Suprapubic skin (tissue), 4 donors: ENCODE measurements around the gene NTM. TPM values are rescaled to one million over a fixed set of nuclear protein-coding genes. Genes with fewer than 3 reads are reported as not detected.

Experiments used
- DNase-seq, 2 donors: peaks; one replicate each; pipeline ENCODE4 v3.0.0-alpha.2; 2019; ENCODE audit warnings: low spot score in 2 of 2
- H3K27ac ChIP-seq: fragments of 200-600 bp; sonication (generic); one replicate; pipeline ENCODE4 v1.5.1; 2019
- H3K27me3 ChIP-seq: fragments of 200-600 bp; sonication (generic); one replicate; pipeline ENCODE4 v1.5.1; 2019
- H3K36me3 ChIP-seq: fragments of 200-600 bp; sonication (generic); one replicate; pipeline ENCODE4 v1.5.1; 2019
- H3K4me1 ChIP-seq: fragments of 200-600 bp; sonication (generic); one replicate; pipeline ENCODE4 v1.5.1; 2019
- H3K4me3 ChIP-seq: fragments of 200-600 bp; sonication (generic); one replicate; pipeline ENCODE4 v1.5.1; 2019; ENCODE audit warnings: mild to moderate bottlenecking
- H3K9me3 ChIP-seq: fragments of 200-600 bp; sonication (generic); one replicate; pipeline ENCODE4 v1.5.1; 2019
- CTCF ChIP-seq, 2 donors: fragments of 200-600 bp in 1 of 2; fragments of 450-650 bp in 1 of 2; sonication (generic) in 1 of 2; IDR thresholded peaks; one replicate each; pipeline ENCODE4 v1.5.1; 2016 to 2019; ENCODE audit warnings: antibody characterized with exemption in 2 of 2, mild to moderate bottlenecking in 1 of 2, moderate library complexity in 1 of 2
- EP300 ChIP-seq: sonication (generic); formaldehyde crosslinking; IDR thresholded peaks from one replicate; pipeline ENCODE4 v1.6.1; 2017; ENCODE audit warnings: antibody characterized with exemption
- POLR2A ChIP-seq, 2 donors: fragments of 450-650 bp; IDR thresholded peaks; one replicate each; pipeline ENCODE4 v1.6.1; 2017; ENCODE audit warnings: antibody characterized with exemption in 2 of 2, mild to moderate bottlenecking in 2 of 2, moderate library complexity in 2 of 2
- POLR2AphosphoS5 ChIP-seq, 3 donors: sonication (generic); formaldehyde crosslinking; IDR thresholded peaks; one replicate each; pipeline ENCODE4 v1.6.1; 2017; ENCODE audit warnings: antibody characterized with exemption in 3 of 3
- WGBS: methylation state at CpG from one replicate; pipeline ENCODE4 v1.1.5; 2018; 5-methylcytosine and 5-hydroxymethylcytosine counted together
- total RNA-seq, 4 donors: library from RNA; depleted of rRNA; stranded (reverse); fragments of >200 nt; gene quantifications; one replicate each; pipeline ENCODE4 v1.1.0, GENCODE V29; 2016

Gene NTM
- total RNA-seq, 4 donors from 2014 or later: 0.19 to 19.1 (median 2.1) TPM

- H3K4me1 ChIP-seq: no peaks in the 10 kb centered on the region
- TF ChIP-seq POLR2AphosphoS5 (IDR thresholded peaks at IDR 0.05) (no peak), EP300 (no peak), CTCF (IDR thresholded peaks at IDR 0.05) (no peak), POLR2A (IDR thresholded peaks at IDR 0.05) (no peak)
- no peaks in the 10 kb centered on the region for H3K9me3 ChIP-seq
- H3K4me3 ChIP-seq: no peak overlapping the region
- H3K36me3 ChIP-seq: no peaks in the 10 kb centered on the region
- peaks cover 9% of the 10 kb centered on the region for H3K27me3 ChIP-seq
- no peak for DNase-seq
- H3K27ac ChIP-seq: no peak overlapping the region
- 93% methylated on average over 16 of the region's 17 CpGs for WGBS
These were observed 392.1 kb downstream of the NTM start for GRCh38 chr11:131762346-131763110.

- no peak overlapping the region for H3K4me3 ChIP-seq
- peaks cover 9% of the 10 kb centered on the region for H3K27me3 ChIP-seq
- H3K4me1 ChIP-seq: no peaks in the 10 kb centered on the region
- no peaks in the 10 kb centered on the region for H3K36me3 ChIP-seq
- no peaks in the 10 kb centered on the region for H3K9me3 ChIP-seq
- TF ChIP-seq POLR2A (IDR thresholded peaks at IDR 0.05) (no peak), CTCF (IDR thresholded peaks at IDR 0.05) (no peak), EP300 (no peak), POLR2AphosphoS5 (IDR thresholded peaks at IDR 0.05) (no peak)
- H3K27ac ChIP-seq: no peak overlapping the region
- DNase-seq: no peak
- 52% methylated on average over 4 of the region's 4 CpGs for WGBS
These were observed 392.9 kb downstream of the NTM start for GRCh38 chr11:131763193-131763890.

- TF ChIP-seq POLR2A (IDR thresholded peaks at IDR 0.05): no peak
- TF ChIP-seq CTCF (IDR thresholded peaks at IDR 0.05): no peak
- TF ChIP-seq EP300: no peak
- TF ChIP-seq POLR2AphosphoS5 (IDR thresholded peaks at IDR 0.05): no peak
- WGBS: 84% methylated on average over 5 of the region's 5 CpGs
These were observed 393.7 kb downstream of the NTM start for GRCh38 chr11:131764126-131764525.

GRCh38 chr11:131764649-131765048 is 394.2 kb downstream of the NTM start:
- no peak overlapping the region for H3K27ac ChIP-seq
- TF ChIP-seq CTCF (IDR thresholded peaks at IDR 0.05) (no peak), POLR2A (IDR thresholded peaks at IDR 0.05) (no peak), EP300 (no peak), POLR2AphosphoS5 (IDR thresholded peaks at IDR 0.05) (no peak)
- H3K9me3 ChIP-seq: no peaks in the 10 kb centered on the region
- no peaks in the 10 kb centered on the region for H3K36me3 ChIP-seq
- H3K27me3 ChIP-seq: peaks cover 9% of the 10 kb centered on the region
- no peaks in the 10 kb centered on the region for H3K4me1 ChIP-seq
- 41% methylated on average over 3 of the region's 3 CpGs for WGBS
- DNase-seq: no peak
- no peak overlapping the region for H3K4me3 ChIP-seq

More at GRCh38 chr11:131764126-131764525, 393.7 kb downstream of the NTM start:
- Histone ChIP-seq H3K4me1 (no peaks in the 10 kb centered on the region), H3K27me3 (peaks cover 9% of the 10 kb centered on the region), H3K27ac (no peak overlapping the region), H3K9me3 (no peaks in the 10 kb centered on the region), H3K4me3 (no peak overlapping the region), H3K36me3 (no peaks in the 10 kb centered on the region)
- no peak for DNase-seq

GRCh38 chr11:131766637-131767036 is 396.2 kb downstream of the NTM start:
- no peak overlapping the region for H3K27ac ChIP-seq
- no peak overlapping the region for H3K4me3 ChIP-seq
- H3K27me3 ChIP-seq: peaks cover 7% of the 10 kb centered on the region
- no peaks in the 10 kb centered on the region for H3K36me3 ChIP-seq
- no peaks in the 10 kb centered on the region for H3K4me1 ChIP-seq
- no peaks in the 10 kb centered on the region for H3K9me3 ChIP-seq
- DNase-seq: no peak
- 79% methylated on average over 7 of the region's 7 CpGs for WGBS
- TF ChIP-seq POLR2A (IDR thresholded peaks at IDR 0.05) (no peak), EP300 (no peak), CTCF (IDR thresholded peaks at IDR 0.05) (no peak), POLR2AphosphoS5 (IDR thresholded peaks at IDR 0.05) (no peak)
